Endodermal cell (in vitro differentiated cells): Measurements from ENCODE around the gene SORCS2. TPM values are rescaled to one million over a fixed set of nuclear protein-coding genes. Genes with fewer than 3 reads are reported as not detected.

ENCODE experiments used
- DNase-seq: peaks from one replicate; pipeline ENCODE4 v3.0.0-alpha.2; 2017
- H3K27ac ChIP-seq: 2 replicates; pipeline ENCODE4 v1.5.1; 2013; ENCODE audit warnings: mild to moderate bottlenecking, low read depth, low read length, moderate library complexity
- H3K27me3 ChIP-seq: 2 replicates; pipeline ENCODE4 v1.6.1; 2013; ENCODE audit warnings: mild to moderate bottlenecking, low read length, moderate library complexity; ENCODE audit not compliant: insufficient read depth, control insufficient read depth, poor library complexity, severe bottlenecking
- H3K36me3 ChIP-seq: 2 replicates; pipeline ENCODE4 v1.7.0; 2013; ENCODE audit warnings: mild to moderate bottlenecking, low read length, moderate library complexity; ENCODE audit not compliant: control insufficient read depth, insufficient read depth
- H3K4me1 ChIP-seq: one replicate; pipeline ENCODE4 v1.7.0; 2013; ENCODE audit warnings: low read length; ENCODE audit not compliant: control insufficient read depth, insufficient read depth
- H3K4me3 ChIP-seq: 2 replicates; pipeline ENCODE4 v1.5.1; 2013; ENCODE audit warnings: mild to moderate bottlenecking, low read length, moderate library complexity
- H3K9ac ChIP-seq: 2 replicates; pipeline ENCODE4 v1.6.1; 2013; ENCODE audit warnings: mild to moderate bottlenecking, low read length, moderate library complexity; ENCODE audit not compliant: poor library complexity, severe bottlenecking; ENCODE audit errors: extremely low read depth
- H3K9me3 ChIP-seq: 2 replicates; pipeline ENCODE4 v1.6.1; 2013; ENCODE audit warnings: mild to moderate bottlenecking, low read length, moderate library complexity; ENCODE audit not compliant: control insufficient read depth
- H3K27ac Mint-ChIP-seq: 2 replicates; pipeline ENCODE4 v1.8.0; 2020; ENCODE audit warnings: mixed read lengths
- H3K27me3 Mint-ChIP-seq: 2 replicates; pipeline ENCODE4 v1.8.0; 2021; ENCODE audit warnings: mild to moderate bottlenecking, mixed read lengths; ENCODE audit not compliant: insufficient read depth
- H3K36me3 Mint-ChIP-seq: 2 replicates; pipeline ENCODE4 v1.8.0; 2020; ENCODE audit warnings: low read depth, mixed read lengths
- H3K4me1 Mint-ChIP-seq: 2 replicates; pipeline ENCODE4 v1.8.0; 2020; ENCODE audit warnings: mixed read lengths
- H3K4me3 Mint-ChIP-seq: 2 replicates; pipeline ENCODE4 v1.8.0; 2020; ENCODE audit warnings: mild to moderate bottlenecking, moderate library complexity, mixed read lengths
- H3K9me3 Mint-ChIP-seq: 2 replicates; pipeline ENCODE4 v1.8.0; 2020; ENCODE audit warnings: mild to moderate bottlenecking, mixed read lengths
- WGBS, 2 experiments: methylation state at CpG; one replicate each; pipeline versions ENCODE4 v1.1.5 to v1.1.7; 2013; ENCODE audit warnings: missing lambda C conversion rate in 2 of 2, mixed read lengths in 1 of 2; ENCODE audit not compliant: insufficient coverage in 1 of 2, insufficient read length in 1 of 2; 5-methylcytosine and 5-hydroxymethylcytosine counted together
- total RNA-seq, 2 donors: library from RNA; stranded (reverse); fragmentation: NEBNext Ultra II Directional in 1 of 2; extraction: Animal tissue kit (Norgen Biotek cat#: 25700) in 1 of 2; gene quantifications; 2 replicates in 1 of 2; 3 replicates in 1 of 2; pipeline ENCODE4 v1.2.1, GENCODE V29; 2021
- TF ChIP-seq, protein P1 (sequence below): fragments of 200-600 bp; sonication (generic); conservative IDR thresholded peaks from 2 replicates; pipeline ENCODE4 v1.5.0; 2021; ENCODE audit warnings: antibody characterized with exemption, mild to moderate bottlenecking

The SORCS2 gene
- total RNA-seq, 2 donors from 2014 or later = 1.4 to 1.9 TPM

DNA sequence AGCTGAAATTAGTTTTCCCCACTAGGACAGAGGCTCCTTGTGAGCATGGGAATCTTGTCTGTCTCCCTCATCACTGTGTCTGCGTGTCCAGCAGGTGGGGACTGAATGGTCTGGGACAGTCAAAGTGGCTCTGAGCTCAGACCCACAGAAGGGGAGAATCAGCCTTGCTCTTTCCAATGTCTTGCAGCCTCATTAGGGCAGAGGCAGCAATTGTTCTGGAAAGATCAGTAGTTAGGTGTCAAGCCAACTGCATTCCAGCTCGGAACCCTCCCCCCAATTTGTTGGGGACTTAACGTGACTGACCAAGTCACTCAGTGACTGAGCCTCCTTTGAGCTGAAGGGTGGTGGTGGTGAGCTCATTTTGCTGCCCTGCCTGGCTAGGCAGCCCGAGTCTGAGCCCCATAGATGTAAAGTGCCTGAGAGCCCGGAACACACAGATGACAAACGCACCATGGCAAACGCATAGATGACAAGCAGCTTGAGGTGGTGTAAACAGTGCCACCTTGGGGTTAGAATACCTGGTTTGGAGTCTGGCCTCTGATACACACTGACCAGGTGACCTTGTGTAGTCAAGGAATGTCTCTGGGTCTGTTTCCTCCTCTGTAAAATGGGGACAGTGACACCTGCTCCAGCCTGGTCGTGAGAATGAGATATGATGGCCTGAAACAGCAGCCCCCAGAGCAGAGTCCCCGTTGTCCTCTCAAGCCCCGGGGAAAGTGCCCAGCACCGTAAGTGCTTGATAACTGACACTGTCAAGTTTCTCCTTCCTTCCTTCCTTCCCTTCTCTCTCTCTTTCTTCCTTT lies 2.7 kb upstream of the SORCS2 start:
- H3K27me3 Mint-ChIP-seq = peaks cover 88% of the 10 kb centered on the region
- TF ChIP-seq, protein P1, sequence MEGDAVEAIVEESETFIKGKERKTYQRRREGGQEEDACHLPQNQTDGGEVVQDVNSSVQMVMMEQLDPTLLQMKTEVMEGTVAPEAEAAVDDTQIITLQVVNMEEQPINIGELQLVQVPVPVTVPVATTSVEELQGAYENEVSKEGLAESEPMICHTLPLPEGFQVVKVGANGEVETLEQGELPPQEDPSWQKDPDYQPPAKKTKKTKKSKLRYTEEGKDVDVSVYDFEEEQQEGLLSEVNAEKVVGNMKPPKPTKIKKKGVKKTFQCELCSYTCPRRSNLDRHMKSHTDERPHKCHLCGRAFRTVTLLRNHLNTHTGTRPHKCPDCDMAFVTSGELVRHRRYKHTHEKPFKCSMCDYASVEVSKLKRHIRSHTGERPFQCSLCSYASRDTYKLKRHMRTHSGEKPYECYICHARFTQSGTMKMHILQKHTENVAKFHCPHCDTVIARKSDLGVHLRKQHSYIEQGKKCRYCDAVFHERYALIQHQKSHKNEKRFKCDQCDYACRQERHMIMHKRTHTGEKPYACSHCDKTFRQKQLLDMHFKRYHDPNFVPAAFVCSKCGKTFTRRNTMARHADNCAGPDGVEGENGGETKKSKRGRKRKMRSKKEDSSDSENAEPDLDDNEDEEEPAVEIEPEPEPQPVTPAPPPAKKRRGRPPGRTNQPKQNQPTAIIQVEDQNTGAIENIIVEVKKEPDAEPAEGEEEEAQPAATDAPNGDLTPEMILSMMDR = peak; percentile 51
- DNase-seq = peak; percentile 55

DNA sequence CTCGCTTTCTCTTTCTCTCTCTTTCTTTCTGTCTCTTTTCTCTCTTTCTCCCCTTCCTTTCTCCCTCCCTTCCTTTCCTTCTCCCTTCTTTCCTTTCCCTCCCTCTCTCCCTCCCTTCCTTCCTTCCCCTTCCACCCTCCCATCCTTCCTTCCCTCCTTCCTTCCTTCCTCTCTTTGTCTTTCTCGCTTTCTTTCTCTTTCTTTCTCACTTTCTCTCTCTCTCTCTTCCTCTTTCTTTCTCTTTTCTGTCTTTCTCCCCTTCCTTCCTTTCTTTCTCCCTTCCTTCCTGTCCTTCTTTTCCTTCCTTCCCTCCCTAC lies 2.1 kb upstream of the SORCS2 start:
- H3K9me3 ChIP-seq = no peaks in the 10 kb centered on the region
- H3K27ac ChIP-seq = no peak overlapping the region
- no peaks in the 10 kb centered on the region for H3K36me3 Mint-ChIP-seq
- H3K4me1 Mint-ChIP-seq = peaks cover 15% of the 10 kb centered on the region
- peaks cover 13% of the 10 kb centered on the region for H3K4me1 ChIP-seq
- TF ChIP-seq, protein P1 = no peak
- no peaks in the 10 kb centered on the region for H3K36me3 ChIP-seq
- no peak overlapping the region for H3K4me3 ChIP-seq
- H3K9ac ChIP-seq = no peak overlapping the region
- no peak overlapping the region for H3K27ac Mint-ChIP-seq
- no peak overlapping the region for H3K4me3 Mint-ChIP-seq
- H3K9me3 Mint-ChIP-seq = no peaks in the 10 kb centered on the region
- DNase-seq = no peak
- peaks cover 72% of the 10 kb centered on the region for H3K27me3 ChIP-seq
- WGBS, 2 experiments = 91 to 97% methylated on average over 2 of the region's 2 CpGs
- peaks cover 90% of the 10 kb centered on the region for H3K27me3 Mint-ChIP-seq

More for the DNA sequence above, 2.7 kb upstream of the SORCS2 start:
- H3K9me3 Mint-ChIP-seq = peaks cover 3% of the 10 kb centered on the region
- Histone ChIP-seq H3K27me3 (peaks cover 69% of the 10 kb centered on the region), H3K9me3 (peaks cover 2% of the 10 kb centered on the region), H3K4me1 (peaks cover 13% of the 10 kb centered on the region), H3K27ac (no peak overlapping the region), H3K36me3 (no peaks in the 10 kb centered on the region), H3K4me3 (no peak overlapping the region), H3K9ac (no peak overlapping the region)
- H3K4me3 Mint-ChIP-seq = no peak overlapping the region
- H3K4me1 Mint-ChIP-seq = peaks cover 15% of the 10 kb centered on the region
- no peak overlapping the region for H3K27ac Mint-ChIP-seq
- no peaks in the 10 kb centered on the region for H3K36me3 Mint-ChIP-seq
- WGBS, 2 experiments = 70 to 74% methylated on average over 10 to 11 of the region's 11 CpGs

DNA sequence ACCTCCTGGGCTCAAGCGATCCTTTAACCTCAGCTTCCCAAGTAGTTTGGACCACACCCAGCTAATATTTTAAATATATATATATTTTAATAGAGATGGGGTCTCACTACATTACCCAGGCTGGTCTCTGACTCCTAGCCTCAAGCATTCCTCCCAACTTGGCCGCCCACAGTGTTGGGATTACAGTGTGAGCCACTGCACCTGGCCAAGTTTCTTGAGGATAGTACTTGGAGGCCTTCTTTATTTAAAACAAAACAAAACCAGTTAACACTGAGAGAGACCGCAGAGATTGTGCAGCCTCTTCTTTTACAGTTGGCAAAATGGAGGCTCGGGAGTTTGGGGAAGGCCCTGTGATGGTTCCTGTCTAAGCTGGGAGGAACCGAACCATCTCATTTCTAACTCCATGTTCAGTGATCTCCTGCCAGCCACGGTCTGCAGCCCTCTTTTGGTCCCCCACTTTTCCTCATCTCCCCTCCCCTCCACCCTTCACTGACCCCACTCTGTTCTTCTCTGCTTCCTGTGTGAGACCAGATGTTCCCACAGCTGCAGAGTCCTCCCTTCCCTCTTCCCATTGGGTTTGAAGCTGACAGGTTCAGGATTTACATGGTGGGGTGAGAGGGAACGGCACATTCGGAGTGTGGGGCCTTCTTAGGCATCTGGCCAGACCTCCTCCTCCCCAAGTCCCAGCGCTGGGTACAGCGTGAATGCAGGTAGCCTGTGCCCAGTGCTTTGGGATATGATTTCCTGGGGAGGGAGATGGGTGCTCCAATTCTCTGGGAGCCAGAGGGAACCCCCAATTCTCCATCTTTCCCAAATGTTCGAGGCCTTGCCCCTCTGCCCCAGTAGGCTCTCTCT lies 1.4 kb upstream of the SORCS2 start:
- no peak overlapping the region for H3K27ac ChIP-seq
- H3K4me1 ChIP-seq = peaks cover 13% of the 10 kb centered on the region
- Mint-ChIP-seq H3K4me1 (peaks cover 15% of the 10 kb centered on the region), H3K4me3 (no peak overlapping the region), H3K27ac (no peak overlapping the region), H3K36me3 (no peaks in the 10 kb centered on the region), H3K27me3 (peaks cover 91% of the 10 kb centered on the region), H3K9me3 (no peaks in the 10 kb centered on the region)
- no peak overlapping the region for H3K9ac ChIP-seq
- 90 to 100% methylated on average over 4 to 11 of the region's 11 CpGs for WGBS, 2 experiments
- no peaks in the 10 kb centered on the region for H3K9me3 ChIP-seq
- TF ChIP-seq, protein P1 = no peak
- H3K27me3 ChIP-seq = peaks cover 79% of the 10 kb centered on the region
- H3K36me3 ChIP-seq = no peaks in the 10 kb centered on the region
- peak; percentile 35 for DNase-seq
- no peak overlapping the region for H3K4me3 ChIP-seq
